DOHH2 (cell line): ENCODE results near the gene PRPSAP1.

Experiments used
- H3F3A ChIP-seq: fragments of 200-600 bp; sonication (generic), shearing (Covaris generic); 2 replicates; pipeline ENCODE4 v1.6.0; 2016; ENCODE audit warnings: antibody characterized with exemption, mild to moderate bottlenecking; ENCODE audit not compliant: control insufficient read depth, insufficient read depth
- H3K27ac ChIP-seq: fragments of 200-600 bp; sonication (generic); 2 replicates; pipeline ENCODE4 v1.5.1; 2014; ENCODE audit warnings: low read depth, mild to moderate bottlenecking, low read length, moderate library complexity
- H3K27me3 ChIP-seq: fragments of 200-600 bp; sonication (generic); 2 replicates; pipeline ENCODE4 v1.6.1; 2014; ENCODE audit warnings: mild to moderate bottlenecking, low read length, mixed read lengths; ENCODE audit not compliant: control insufficient read depth
- H3K36me3 ChIP-seq: fragments of 200-600 bp; sonication (generic); 2 replicates; pipeline ENCODE4 v1.6.1; 2014; ENCODE audit warnings: mild to moderate bottlenecking, low read length, moderate library complexity, mixed read lengths; ENCODE audit not compliant: control insufficient read depth
- H3K4me1 ChIP-seq: fragments of 200-600 bp; sonication (generic); 2 replicates; pipeline ENCODE4 v1.6.1; 2014; ENCODE audit warnings: mild to moderate bottlenecking, low read length, mixed read lengths; ENCODE audit not compliant: control insufficient read depth
- H3K4me2 ChIP-seq: fragments of 200-600 bp; sonication (generic); 2 replicates; pipeline ENCODE4 v1.6.0; 2014; ENCODE audit warnings: mild to moderate bottlenecking, low read length, moderate library complexity
- H3K4me3 ChIP-seq: fragments of 200-600 bp; sonication (generic); 2 replicates; pipeline ENCODE4 v1.5.1; 2014; ENCODE audit warnings: mild to moderate bottlenecking, low read length, mixed read lengths
- H3K79me2 ChIP-seq: fragments of 200-600 bp; sonication (generic); 2 replicates; pipeline ENCODE4 v1.6.1; 2014; ENCODE audit warnings: mild to moderate bottlenecking, low read length, mixed read lengths; ENCODE audit not compliant: control insufficient read depth
- H3K9me2 ChIP-seq: fragments of 200-600 bp; sonication (generic); replicated peaks from 2 replicates; pipeline ENCODE4 v1.6.1; 2014; ENCODE audit warnings: mild to moderate bottlenecking, low read length, mixed read lengths; ENCODE audit not compliant: control insufficient read depth
- H3K9me3 ChIP-seq: fragments of 200-600 bp; sonication (generic); 2 replicates; pipeline ENCODE4 v1.6.1; 2014; ENCODE audit warnings: antibody characterized with exemption, low read length, mixed read lengths; ENCODE audit not compliant: control insufficient read depth, insufficient read depth
- H4K20me1 ChIP-seq: fragments of 200-600 bp; sonication (generic); 2 replicates; pipeline ENCODE4 v1.6.0; 2014; ENCODE audit warnings: low read depth, mild to moderate bottlenecking, antibody characterized with exemption, low read length, moderate library complexity; ENCODE audit not compliant: control insufficient read depth, insufficient read depth
- EZH2phosphoT487 ChIP-seq: fragments of 200-600 bp; sonication (generic); IDR thresholded peaks from 2 replicates; pipeline ENCODE4 v1.6.1; 2017; ENCODE audit warnings: borderline replicate concordance, mild to moderate bottlenecking, antibody characterized with exemption, low read length, moderate library complexity, mixed read lengths
- TF ChIP-seq, protein P1 (sequence below): fragments of 200-600 bp; sonication (generic); IDR thresholded peaks from one replicate; pipeline ENCODE4 v1.5.1; 2014; ENCODE audit warnings: antibody characterized with exemption, mild to moderate bottlenecking, low read depth, low read length; ENCODE audit not compliant: poor library complexity, severe bottlenecking

The PRPSAP1 gene

DNA sequence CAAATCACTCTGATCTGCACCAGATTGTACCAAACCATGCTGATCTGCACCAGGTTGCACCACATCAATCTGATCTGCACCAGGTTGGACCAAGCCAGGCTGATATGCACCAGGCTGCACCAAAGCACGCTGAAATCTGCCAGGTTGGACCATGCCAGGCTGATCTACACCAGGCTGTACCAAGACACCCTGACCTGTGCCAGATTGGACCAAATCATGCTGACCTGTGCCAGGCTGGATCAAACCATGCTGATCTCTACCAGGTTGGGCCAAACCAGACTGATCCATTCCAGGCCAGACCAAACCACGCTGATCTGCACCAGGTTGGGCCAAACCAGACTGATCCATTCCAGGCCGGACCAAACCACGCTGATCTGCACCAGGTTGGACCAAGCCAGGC is 61.1 kb downstream of the PRPSAP1 start:
- H3K4me1 ChIP-seq = no peaks in the 10 kb centered on the region
- no peaks in the 10 kb centered on the region for H3K36me3 ChIP-seq
- no peaks in the 10 kb centered on the region for H3K9me3 ChIP-seq
- no peaks in the 10 kb centered on the region for H3K9me2 ChIP-seq
- H3K27me3 ChIP-seq = no peaks in the 10 kb centered on the region
- no peaks in the 10 kb centered on the region for H3K79me2 ChIP-seq
- H3K4me2 ChIP-seq = no peak overlapping the region
- no peak overlapping the region for H3K4me3 ChIP-seq
- no peak overlapping the region for H3K27ac ChIP-seq
- no peaks in the 10 kb centered on the region for H4K20me1 ChIP-seq
- no peaks in the 10 kb centered on the region for H3F3A ChIP-seq
- TF ChIP-seq EZH2phosphoT487 = no peak
- TF ChIP-seq, protein P1, sequence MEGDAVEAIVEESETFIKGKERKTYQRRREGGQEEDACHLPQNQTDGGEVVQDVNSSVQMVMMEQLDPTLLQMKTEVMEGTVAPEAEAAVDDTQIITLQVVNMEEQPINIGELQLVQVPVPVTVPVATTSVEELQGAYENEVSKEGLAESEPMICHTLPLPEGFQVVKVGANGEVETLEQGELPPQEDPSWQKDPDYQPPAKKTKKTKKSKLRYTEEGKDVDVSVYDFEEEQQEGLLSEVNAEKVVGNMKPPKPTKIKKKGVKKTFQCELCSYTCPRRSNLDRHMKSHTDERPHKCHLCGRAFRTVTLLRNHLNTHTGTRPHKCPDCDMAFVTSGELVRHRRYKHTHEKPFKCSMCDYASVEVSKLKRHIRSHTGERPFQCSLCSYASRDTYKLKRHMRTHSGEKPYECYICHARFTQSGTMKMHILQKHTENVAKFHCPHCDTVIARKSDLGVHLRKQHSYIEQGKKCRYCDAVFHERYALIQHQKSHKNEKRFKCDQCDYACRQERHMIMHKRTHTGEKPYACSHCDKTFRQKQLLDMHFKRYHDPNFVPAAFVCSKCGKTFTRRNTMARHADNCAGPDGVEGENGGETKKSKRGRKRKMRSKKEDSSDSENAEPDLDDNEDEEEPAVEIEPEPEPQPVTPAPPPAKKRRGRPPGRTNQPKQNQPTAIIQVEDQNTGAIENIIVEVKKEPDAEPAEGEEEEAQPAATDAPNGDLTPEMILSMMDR = no peak

DNA sequence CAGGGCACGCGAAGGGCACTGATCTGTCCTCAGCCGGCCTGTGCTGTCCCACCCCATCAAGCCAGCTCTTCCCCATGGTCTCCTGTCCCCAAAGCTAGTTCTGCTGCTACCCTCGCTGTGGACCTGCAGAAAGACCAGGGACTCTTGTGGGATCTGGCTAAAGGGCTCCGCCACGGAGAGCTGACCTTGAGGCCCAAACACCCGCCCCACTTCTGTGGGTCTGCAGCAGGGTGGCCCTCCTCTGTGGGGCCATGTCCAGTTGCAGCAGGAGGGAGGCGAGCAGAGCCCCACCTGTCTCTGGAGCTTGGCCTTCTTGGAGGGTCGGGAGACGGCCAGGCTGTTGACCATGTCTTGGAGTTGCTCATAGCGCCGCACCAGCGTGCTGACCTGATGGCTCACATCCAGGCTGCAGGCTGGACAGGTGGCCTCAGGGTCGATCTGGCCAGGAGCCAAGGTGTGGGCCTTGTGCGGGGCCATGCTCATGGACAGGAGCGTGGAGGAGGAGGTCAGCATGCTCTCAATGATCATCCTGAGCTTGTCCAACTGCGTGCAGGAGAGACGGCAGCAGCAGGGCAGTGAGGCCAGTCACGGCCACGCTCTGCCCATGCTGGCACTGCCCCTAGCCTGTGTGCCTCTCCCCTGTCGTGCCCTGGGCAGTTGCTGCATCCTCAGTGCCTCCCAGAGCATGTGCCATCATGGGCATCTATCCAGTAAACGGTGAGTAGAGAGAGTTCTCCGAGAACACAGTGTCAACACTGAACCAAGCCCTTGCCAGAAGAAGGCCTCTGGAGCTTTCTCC is 71.9 kb downstream of the PRPSAP1 start:
- Histone ChIP-seq H3K27ac (no peak overlapping the region), H3K79me2 (no peaks in the 10 kb centered on the region), H3K9me2 (no peaks in the 10 kb centered on the region)

DNA sequence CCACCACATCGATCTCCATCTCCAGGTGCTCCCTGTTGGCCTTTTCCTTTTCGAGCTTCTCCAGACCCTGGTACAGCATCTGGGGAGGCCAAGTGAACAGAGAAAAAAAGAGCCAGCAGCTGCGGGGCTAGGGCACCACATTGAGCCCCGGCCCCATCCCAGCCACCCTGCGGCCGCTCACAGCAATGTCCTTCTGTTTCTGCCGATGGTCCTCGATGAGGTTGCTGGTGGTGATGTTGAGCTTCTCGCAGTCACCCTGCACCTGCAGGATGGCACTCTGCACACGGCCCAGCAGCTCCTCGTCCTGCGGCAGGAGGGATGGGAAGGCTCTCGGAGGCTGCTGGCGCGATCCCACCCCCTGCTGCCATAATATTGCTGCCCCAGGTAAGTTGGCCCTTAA is 73.1 kb downstream of the PRPSAP1 start:
- no peak for TF ChIP-seq EZH2phosphoT487
- TF ChIP-seq, protein P1 = no peak
- Histone ChIP-seq H3K4me3 (no peak overlapping the region), H3K27me3 (no peaks in the 10 kb centered on the region), H3K36me3 (no peaks in the 10 kb centered on the region), H3K27ac (no peak overlapping the region), H3K4me1 (no peaks in the 10 kb centered on the region), H3F3A (no peaks in the 10 kb centered on the region), H3K9me2 (no peaks in the 10 kb centered on the region), H4K20me1 (no peaks in the 10 kb centered on the region), H3K79me2 (no peaks in the 10 kb centered on the region), H3K9me3 (no peaks in the 10 kb centered on the region), H3K4me2 (no peak overlapping the region)

More for the DNA sequence above, 71.9 kb downstream of the PRPSAP1 start:
- no peak for TF ChIP-seq EZH2phosphoT487
- TF ChIP-seq, protein P1 = no peak
- Histone ChIP-seq H3K36me3 (no peaks in the 10 kb centered on the region), H3K27me3 (no peaks in the 10 kb centered on the region), H4K20me1 (no peaks in the 10 kb centered on the region), H3K4me1 (no peaks in the 10 kb centered on the region), H3K9me3 (no peaks in the 10 kb centered on the region), H3F3A (no peaks in the 10 kb centered on the region), H3K4me3 (no peak overlapping the region), H3K4me2 (no peak overlapping the region)
